ENCODE measurements around the gene OR52E5. TPM values are rescaled to one million over a fixed set of nuclear protein-coding genes. Genes with fewer than 3 reads are reported as not detected.

OR52E5 gene
- not detected in 2 replicates for total RNA-seq

GRCh38 chr11:5892908-5893307, at the start of gene OR52E5:
TSS of gene OR52E5 (plus strand) at chr11:5893208. CDS start at chr11:5900777, 7,569 bp downstream.
- DNase-seq (ENCODE audit: low read depth), result no peak

- no peak for DNase-seq (ENCODE audit: low read depth)
Observed at GRCh38 chr11:5846701-5847100, 46.3 kb upstream of the OR52E5 start.

GRCh38 chr11:5847711-5848110, 45.3 kb upstream of the OR52E5 start:
- DNase-seq (ENCODE audit: low read depth), result no peak

- DNase-seq (ENCODE audit: low read depth), result no peak
Observed at GRCh38 chr11:5851002-5851401, 42.0 kb upstream of the OR52E5 start.

- DNase-seq (ENCODE audit: low read depth), result no peak
Observed at GRCh38 chr11:5857590-5857989, 35.4 kb upstream of the OR52E5 start, which contains the start of gene OR52E8. TSS of gene OR52E8 (minus strand) at chr11:5857690. CDS start at chr11:5857690, 0 bp downstream.

- no peak for DNase-seq (ENCODE audit: low read depth)
Observed at GRCh38 chr11:5865826-5866225, 27.2 kb upstream of the OR52E5 start.

- no peak for DNase-seq (ENCODE audit: low read depth)
Observed at GRCh38 chr11:5878564-5878963, 14.4 kb upstream of the OR52E5 start.

GRCh38 chr11:5880329-5880728, 12.7 kb upstream of the OR52E5 start, which contains the start of gene OR52E4:
TSS of gene OR52E4 (plus strand) at chr11:5880629. CDS start at chr11:5884293, 3,664 bp downstream.
- no peak for DNase-seq (ENCODE audit: low read depth)

- no peak for DNase-seq (ENCODE audit: low read depth)
Observed at GRCh38 chr11:5881756-5882155, 11.3 kb upstream of the OR52E5 start.

DNA sequence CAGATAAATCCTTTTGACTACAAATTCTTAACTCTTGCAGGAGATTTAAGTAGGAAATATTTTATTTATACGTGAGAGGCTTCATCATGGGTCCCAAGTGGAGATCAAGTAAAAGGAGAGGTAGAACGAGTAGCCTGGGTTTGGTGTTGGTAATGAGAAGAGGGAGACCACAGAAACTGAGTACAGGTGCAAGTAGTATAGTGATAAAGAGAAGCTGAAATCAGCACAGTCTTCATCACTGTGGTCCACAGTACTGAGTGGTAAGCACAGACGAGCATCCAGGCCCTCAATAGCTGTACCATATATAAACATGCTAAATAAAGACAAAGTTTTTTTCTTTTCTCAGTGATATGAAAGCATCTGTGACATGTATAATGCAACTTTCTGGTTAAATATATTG, 5.8 kb upstream of the OR52E5 start:
- DNase-seq (ENCODE audit: low read depth), result no peak

DNA sequence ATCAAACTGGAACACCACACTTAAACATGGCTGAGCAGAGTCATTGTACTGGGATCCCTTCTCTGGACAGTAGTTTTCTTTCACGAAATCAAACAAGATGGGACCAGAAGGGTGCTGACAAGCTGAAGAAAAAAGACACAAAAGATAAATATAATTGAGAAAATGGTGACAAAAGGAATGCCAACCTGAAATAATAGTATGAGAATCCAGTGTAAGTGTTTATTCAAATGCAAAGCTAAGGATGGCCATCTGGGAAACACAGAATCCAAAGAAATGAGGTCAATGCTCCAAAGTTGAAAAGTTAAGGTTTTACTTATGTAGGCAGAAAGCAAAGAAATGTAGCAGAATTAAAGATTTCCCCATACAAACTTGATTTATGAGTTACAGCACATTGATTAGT, 5.3 kb upstream of the OR52E5 start:
- no peak for DNase-seq (ENCODE audit: low read depth)

DNA sequence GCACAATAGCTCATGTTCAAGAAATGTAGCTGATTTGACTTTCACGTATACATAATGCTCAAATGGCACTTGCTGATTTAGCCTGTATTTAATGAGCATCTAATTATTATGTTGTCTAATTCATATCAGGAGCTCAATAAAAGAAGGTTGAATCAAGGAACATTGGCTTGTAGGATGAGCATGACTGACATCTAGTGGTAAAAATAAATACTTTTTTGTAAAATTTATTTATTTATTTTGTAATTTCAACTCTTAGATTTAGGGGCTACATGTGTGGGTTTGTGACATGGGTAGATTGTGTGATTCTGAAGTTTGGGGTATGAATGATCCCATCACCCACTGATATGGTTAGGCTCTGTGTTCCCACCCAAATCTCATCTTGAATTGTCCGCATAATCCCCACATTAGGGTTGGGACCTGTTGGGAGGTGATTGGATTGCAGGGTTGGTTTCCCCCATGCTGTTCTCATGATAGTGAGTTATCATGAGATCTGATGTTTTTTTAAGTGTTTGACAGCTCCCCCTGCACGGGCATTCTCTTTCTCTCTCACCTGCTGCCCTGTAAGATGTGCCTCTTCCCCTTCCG, 1.7 kb upstream of the OR52E5 start:
- DNase-seq (ENCODE audit: low read depth), result peak; percentile 47

DNA sequence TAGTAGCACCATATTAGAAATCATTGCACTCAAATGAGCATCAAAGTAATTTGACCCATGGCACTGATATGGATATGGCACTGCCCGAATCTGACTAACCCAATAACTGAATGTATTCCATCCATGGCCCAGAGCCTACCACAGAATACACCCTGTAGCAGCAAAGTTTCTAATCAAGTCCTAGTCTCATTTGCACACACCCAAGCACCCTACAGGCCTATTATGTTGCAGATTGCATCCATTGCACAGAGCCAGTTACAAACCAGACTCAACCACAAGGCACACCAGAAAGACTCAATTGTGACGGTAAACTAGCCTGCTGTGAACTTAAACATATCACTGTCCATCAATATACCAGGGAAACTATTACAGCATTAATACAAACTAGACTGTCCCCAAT, 6.5 kb downstream of the OR52E5 start:
- no peak for DNase-seq (ENCODE audit: low read depth)

- no peak for DNase-seq (ENCODE audit: low read depth)
Observed at GRCh38 chr11:5910540-5910939, 17.5 kb downstream of the OR52E5 start.

DNA sequence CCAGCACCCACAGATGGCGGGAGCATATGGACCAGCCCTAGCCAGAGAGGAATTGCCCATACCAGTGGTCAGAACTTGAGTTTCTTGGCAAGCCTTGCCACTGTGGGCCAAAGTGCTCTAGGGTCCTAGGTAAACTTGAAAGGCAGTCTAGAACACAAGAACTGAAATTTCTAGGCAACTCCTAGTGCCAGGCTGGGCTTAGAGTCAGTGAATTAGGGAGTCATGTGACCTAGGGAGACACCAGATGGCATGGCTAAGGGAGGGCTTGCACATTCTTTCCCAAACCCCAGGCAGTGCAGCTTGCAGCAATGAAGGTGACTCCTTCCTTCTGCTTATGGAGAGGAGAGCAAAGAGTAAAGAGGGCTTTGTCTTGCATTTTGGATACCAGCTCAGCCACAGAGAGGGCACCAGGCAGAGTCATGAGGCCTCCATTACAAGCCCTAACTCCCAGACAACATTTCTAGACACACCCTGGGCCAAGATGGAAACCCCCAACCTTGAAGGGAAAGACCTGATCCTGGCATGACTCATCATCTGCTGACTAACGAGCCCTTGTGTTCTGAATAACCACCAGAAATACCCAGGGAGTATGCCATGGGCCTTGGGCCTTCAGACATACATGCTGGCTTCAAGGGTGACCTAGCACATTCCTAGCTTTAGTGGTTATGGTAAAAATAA, 29.9 kb downstream of the OR52E5 start:
- DNase-seq (ENCODE audit: low read depth), result peak; percentile 86

DNA sequence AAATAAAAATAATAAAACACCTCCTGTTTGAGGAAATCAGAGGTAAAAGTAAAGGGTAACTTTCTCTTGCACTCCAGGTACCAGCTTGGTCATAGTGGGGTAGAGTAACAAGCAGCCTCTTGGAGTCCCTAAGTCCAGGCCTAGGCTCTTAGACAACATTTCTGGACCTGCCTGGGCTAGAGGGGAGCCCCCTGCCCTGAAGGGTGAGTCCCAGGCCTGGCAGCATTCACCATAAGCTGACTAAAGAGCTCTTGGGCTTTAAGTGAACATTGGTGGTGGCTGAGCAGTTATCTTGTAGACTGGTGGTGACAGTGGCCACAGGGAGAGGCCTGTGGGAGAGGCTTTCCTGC, 30.4 kb downstream of the OR52E5 start:
- DNase-seq (ENCODE audit: low read depth), result no peak

DNA sequence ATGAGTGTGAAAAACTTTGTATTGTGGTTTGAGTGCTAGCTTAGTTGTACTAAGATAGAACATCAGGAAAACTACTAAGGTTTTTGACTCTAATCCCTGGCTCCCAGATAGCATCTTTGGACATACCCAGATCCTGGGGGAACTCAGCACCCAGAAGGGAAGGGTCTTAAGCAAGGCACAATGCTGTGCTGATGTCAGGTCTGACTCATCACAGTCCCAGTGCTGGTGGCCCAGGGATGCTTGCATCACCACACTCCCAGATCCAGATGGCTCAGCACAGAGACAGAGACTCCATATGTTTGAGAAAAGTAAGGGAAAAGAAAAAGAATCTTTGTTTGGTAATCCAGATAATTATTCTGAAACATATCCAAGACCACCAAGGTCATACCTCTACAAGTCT, 30.8 kb downstream of the OR52E5 start:
- DNase-seq (ENCODE audit: low read depth), result peak; percentile 4

GRCh38 chr11:5928271-5928670, 35.3 kb downstream of the OR52E5 start:
- DNase-seq (ENCODE audit: low read depth), result no peak

DNA sequence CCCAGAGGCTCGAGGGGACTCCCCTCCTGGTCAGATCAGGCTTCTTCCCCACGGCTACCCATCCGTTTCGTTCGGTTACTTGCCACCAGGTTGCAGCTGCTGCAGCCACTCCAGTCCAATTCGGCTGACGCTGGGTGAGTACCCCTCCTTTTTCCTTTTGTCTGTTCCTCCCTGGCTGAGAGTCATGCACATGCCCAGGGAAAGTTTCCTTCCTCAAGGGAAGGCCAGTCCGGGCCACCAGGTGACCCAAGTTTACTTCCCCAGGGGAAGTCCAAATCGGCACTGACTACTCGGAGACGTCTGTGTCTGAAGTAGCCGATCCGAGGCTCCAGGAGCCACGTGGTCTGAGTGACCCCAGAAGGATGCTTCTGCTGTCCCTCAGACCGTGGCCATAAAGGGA, 35.8 kb downstream of the OR52E5 start:
- DNase-seq (ENCODE audit: low read depth), result no peak

DNA sequence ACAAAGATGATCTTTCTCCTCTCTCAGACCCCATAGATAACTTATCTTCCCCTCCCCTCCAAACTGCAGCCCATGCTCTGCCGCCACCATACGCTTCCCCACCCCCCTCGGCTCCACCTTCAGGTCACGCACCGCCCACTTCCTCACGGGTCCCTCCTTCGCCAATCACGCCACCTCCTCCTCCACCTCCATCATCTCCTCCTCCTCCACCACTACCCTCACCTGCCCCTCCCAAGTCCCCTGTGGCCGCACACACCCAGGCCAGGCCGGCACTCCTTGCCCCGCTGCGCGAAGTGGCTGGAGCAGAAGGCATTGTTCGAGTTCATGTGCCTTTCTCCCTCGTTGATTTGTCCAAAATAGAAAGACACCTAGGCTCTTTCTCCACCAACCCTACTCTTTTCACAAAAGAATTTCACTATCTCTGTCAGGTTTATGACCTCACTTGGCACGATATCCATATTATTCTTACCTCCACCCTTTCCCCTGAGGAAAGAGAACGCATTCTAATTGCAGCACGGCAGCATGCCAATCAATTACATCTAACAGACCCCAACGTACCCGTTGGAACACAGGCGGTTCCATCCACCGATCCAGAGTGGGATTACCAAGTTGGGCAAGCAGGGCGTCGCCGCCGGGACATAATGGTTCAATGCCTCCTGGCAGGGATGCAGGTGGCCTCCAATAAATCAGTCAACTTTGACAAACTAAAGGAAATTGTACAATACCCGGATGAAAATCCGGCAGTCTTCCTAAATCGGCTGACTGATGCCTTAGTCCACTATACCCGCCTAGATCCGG, 36.8 kb downstream of the OR52E5 start:
- no peak for DNase-seq (ENCODE audit: low read depth)

GRCh38 chr11:5930614-5931013, 37.6 kb downstream of the OR52E5 start:
- no peak for DNase-seq (ENCODE audit: low read depth)

GRCh38 chr11:5931061-5931460, 38.1 kb downstream of the OR52E5 start:
- no peak for DNase-seq (ENCODE audit: low read depth)

GRCh38 chr11:5932671-5933070, 39.7 kb downstream of the OR52E5 start:
- no peak for DNase-seq (ENCODE audit: low read depth)

Measured in renal cortical epithelial cell (primary cell).